ENCODE data around the gene WDR83.
"Not testable (repeated sequence)": the region's sequence is repeated elsewhere in the genome, so short reads cannot be mapped to it uniquely, and the experiment has no call there.

Gene WDR83

GRCh38 chr19:12656899-12657571 is 9.6 kb upstream of the WDR83 start:
- no peak for DNase-seq

DNA sequence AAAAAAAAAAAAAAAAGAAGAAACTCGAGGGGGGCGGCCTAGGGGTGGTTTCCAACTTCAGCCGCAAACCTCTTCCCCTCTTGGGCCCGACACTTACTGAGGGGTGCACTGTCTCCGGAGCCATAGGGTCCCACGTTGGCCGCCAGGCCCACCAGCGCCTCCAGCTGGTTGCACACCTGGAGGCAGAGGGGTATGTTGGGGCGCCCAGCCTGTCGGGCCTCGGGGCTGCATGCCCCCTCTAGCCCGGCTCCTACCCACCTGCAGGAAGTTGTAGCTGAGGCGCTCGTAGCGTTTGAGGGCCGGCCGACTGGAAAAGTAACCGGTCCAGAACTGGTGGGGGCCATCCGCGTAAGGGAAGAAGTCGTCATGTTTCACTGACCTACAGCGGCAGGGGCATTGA is 8.6 kb upstream of the WDR83 start:
- no peak for DNase-seq

DNA sequence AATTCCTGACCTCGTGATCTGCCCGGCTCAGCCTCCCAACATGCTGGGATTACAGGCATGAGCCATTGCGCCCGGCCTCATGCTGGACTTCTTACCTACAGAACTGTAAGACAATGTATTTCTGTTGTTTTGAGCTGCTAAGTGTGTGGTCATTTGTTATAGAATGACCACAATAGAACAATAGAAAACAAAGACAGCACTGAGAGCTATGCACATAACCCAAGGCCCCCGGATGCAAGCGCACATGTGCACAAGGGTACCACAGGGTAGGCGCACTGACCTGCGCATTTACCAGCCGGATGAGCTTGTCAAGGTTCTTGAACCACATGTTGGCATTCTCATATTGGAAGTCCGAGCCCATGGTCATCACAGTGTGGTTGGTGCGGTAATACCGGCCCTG is 5.6 kb upstream of the WDR83 start:
- no peak for DNase-seq

- no peak for DNase-seq
Measured at GRCh38 chr19:12664406-12665280, 2.0 kb upstream of the WDR83 start.

- no peak for DNase-seq
Measured at GRCh38 chr19:12665281-12665573, 1.4 kb upstream of the WDR83 start.

- DNase-seq = no peak
Measured at GRCh38 chr19:12665671-12666264, 839 bp upstream of the WDR83 start.

- DNase-seq = no peak
Measured at GRCh38 chr19:12667731-12668302, 1.2 kb downstream of the WDR83 start.

DNA sequence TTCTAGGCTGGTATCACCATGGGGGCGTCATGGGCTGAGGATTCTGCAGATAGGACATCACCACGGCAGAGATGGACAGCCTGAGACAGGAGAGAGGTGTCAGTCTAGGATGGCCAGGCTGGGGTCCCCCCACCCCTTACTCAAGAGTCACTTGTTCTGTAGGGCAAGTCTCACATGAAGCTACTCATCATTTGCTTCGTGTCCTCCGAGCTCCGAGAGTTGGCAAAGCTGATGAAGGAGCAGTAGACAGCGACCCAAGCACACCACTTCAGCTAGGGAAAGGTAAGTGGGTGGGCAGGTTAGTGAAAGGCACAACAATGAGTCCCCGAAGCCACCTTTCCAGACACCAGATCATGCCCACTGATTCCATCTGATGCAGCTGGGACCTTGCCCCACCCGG is 1.7 kb downstream of the WDR83 start:
- no peak for DNase-seq

DNA sequence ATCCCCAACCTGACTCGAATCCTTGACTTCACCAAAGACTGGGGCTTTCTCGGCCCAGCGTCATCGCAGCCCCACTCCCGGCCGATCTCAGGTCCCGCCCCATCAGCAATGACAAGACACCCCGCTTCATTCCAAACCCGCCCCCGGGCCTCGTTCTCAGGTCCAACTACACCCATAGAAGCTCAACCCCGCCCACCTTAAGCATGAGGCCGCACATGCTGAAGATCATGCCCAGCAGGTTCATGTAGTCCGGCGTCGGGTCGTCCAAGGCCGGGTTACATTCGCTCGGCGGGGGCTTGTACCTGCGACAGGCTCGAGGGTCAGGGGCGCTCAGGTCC is 2.3 kb downstream of the WDR83 start:
- no peak for DNase-seq

GRCh38 chr19:12669270-12670158 is 2.9 kb downstream of the WDR83 start:
- peak; percentile 16 for DNase-seq

GRCh38 chr19:12670159-12670928 is 3.7 kb downstream of the WDR83 start:
- no peak for DNase-seq

DNA sequence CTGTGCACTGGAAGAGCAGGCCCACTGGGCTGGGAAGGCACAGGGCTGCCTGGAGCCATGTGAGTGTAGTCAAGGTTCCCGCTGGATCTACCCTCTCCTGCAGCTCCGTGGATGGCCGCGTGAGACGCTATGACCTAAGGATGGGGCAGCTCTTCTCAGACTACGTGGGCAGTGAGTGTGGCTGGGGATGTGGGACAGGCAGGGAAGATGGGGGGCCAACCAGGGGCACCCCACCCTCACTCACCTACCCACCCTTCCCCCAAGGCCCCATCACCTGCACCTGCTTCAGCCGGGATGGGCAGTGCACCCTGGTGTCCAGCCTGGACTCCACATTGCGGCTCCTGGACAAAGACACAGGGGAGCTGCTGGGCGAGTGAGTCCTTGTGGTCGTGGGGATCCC is 6.1 kb downstream of the WDR83 start:
- DNase-seq = no peak

- no peak for DNase-seq
Measured at GRCh38 chr19:12675399-12675798, 8.8 kb downstream of the WDR83 start.

GRCh38 chr19:12675940-12676339 is 9.3 kb downstream of the WDR83 start:
- DNase-seq = no peak

- DNase-seq = peak; percentile 0
Measured at GRCh38 chr19:12676384-12676792, 9.8 kb downstream of the WDR83 start.

- DNase-seq = no peak
Measured at GRCh38 chr19:12676928-12677327, 10.3 kb downstream of the WDR83 start.

DNA sequence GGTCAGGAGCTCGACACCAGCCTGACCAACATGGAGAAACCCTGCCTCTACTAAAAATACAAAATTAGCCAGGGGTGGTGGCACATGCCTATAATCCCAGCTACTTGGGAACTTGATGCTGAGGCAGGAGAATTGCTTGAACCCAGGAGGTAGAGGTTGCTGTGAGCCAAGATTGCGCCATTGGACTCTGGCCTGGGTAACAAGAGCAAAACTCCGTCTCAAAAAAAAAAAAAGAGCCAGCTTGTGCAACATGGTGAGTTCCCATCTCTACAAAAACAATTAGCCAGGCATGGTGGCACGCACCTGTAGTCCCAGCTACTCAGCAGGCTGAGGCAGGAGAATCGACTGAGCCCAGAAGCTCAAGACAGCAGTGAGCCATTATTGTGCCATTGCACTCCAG is 11.4 kb downstream of the WDR83 start:
- DNase-seq = not testable (repeated sequence)

DNA sequence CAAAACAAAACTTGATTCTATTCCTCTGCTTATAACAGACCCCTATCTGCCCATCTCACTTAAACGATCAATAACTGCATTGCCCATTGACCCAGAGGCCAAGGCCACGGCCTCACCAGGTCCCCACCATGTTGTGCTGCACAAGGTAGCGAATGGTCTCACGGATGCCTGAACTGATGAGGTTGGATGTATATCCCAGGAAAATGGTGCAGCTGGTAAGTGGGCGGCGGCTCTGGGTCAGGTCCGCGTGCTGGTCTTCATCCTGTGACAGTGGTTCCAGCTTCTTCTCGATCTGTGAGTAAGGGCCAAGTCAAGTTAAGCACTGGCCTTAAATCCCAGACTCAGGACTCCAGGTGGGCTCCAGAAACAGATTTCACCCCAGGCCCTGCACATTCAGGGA is 13.4 kb downstream of the WDR83 start:
- no peak for DNase-seq

DNA sequence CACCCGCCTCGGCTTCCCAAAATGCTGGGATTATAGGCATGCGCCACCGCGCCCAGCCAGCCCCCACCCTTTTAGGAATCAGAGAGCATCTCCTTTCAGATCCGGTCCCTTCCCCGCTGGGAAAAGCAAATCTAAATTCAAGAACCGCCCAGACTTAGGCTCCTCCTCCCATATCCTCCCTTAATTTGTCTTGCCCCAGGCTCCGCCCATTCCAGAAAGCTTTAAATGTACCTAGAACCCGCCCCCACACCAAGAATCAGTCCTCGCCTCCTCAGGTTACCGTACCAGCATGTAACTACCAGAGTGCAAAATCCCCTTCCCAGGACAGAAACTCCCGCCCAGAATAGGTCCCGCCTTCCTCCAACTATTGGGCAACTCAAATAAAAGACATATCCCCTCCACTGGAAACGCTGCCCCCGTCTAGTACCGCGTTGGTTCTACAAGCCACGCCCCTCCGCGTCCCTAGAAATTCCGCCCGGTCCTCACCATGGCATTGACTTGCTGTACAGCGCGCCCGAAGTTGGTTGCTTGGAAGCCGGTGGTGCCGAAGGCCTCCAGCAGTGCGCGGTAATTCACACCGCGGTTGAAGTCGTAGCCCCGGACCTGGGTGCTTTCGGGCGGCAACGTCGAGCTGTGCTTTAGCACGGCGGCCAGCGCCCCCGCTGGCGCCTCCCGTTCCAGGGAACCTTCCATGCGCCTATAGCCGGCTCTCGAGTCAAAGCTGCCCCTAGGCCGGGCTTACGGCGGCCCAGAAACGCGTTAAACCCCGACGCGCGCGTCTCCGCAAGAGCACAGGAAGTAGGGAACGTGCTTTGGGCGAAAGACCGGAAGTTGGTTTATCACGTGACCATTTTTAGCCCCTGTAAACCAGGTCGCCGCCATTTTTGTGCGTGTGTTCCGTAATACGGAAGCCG is 14.7 kb downstream of the WDR83 start, which contains the start of gene DHPS:
DHPS (minus strand) TSS at position 807 of the 914 bp plus-strand sequence; CDS start at position 693, 114 bp downstream.
- DNase-seq = peak; percentile 89

- DNase-seq = no peak
Measured at GRCh38 chr19:12685831-12686230, 19.2 kb downstream of the WDR83 start.

Measured in NCI-H2081 treated with DMSO at 0.1 percent for 48 hours (cell line).